ENCODE results near the gene ERFL. TPM values are rescaled to one million over a fixed set of nuclear protein-coding genes. Genes with fewer than 3 reads are reported as not detected.

Gene ERFL
- total RNA-seq, 1 donor from 2014 or later = 0.43 TPM

- intact Hi-C loops (cut with DNase I) = no loop called here
- Histone ChIP-seq H3K27me3 (no peaks in the 10 kb centered on the region), H3K4me1 (no peaks in the 10 kb centered on the region), H3K27ac (no peak overlapping the region), H3K9me3 (no peaks in the 10 kb centered on the region), H3K4me3 (no peak overlapping the region), H3K36me3 (no peaks in the 10 kb centered on the region)
- no peak for DNase-seq
- no peak for ATAC-seq
- TF ChIP-seq CTCF (IDR thresholded peaks at IDR 0.05) = no peak
These were observed 40.7 kb upstream of the ERFL start for GRCh38 chr19:41968751-41969595.

- Histone ChIP-seq H3K36me3 (no peaks in the 10 kb centered on the region), H3K4me3 (no peak overlapping the region), H3K27ac (no peak overlapping the region), H3K9me3 (no peaks in the 10 kb centered on the region), H3K4me1 (no peaks in the 10 kb centered on the region), H3K27me3 (no peaks in the 10 kb centered on the region)
- DNase-seq (no peak), ATAC-seq (peak; percentile 23)
- no peak for TF ChIP-seq CTCF (IDR thresholded peaks at IDR 0.05)
- intact Hi-C loops (cut with DNase I) = no loop called here
These were observed 39.0 kb upstream of the ERFL start for GRCh38 chr19:41967054-41967783.

GRCh38 chr19:41965106-41965505, 36.9 kb upstream of the ERFL start:
- Histone ChIP-seq H3K4me1 (no peaks in the 10 kb centered on the region), H3K36me3 (no peaks in the 10 kb centered on the region), H3K27me3 (no peaks in the 10 kb centered on the region), H3K9me3 (no peaks in the 10 kb centered on the region), H3K27ac (no peak overlapping the region), H3K4me3 (no peak overlapping the region)
- intact Hi-C loops (cut with DNase I) = no loop called here
- no peak for ATAC-seq
- no peak for TF ChIP-seq CTCF (IDR thresholded peaks at IDR 0.05)
- no peak for DNase-seq

GRCh38 chr19:41960973-41961372, 32.7 kb upstream of the ERFL start:
- no peak for TF ChIP-seq CTCF (IDR thresholded peaks at IDR 0.05)
- intact Hi-C loops (cut with DNase I) = no loop called here
- DNase-seq = no peak
- no peaks in the 10 kb centered on the region for H3K9me3 ChIP-seq
- no peaks in the 10 kb centered on the region for H3K27me3 ChIP-seq
- H3K36me3 ChIP-seq = peaks cover 10% of the 10 kb centered on the region
- H3K27ac ChIP-seq = no peak overlapping the region
- no peak for ATAC-seq
- H3K4me3 ChIP-seq = no peak overlapping the region
- peaks cover 13% of the 10 kb centered on the region for H3K4me1 ChIP-seq

GRCh38 chr19:41959056-41960053, 31.1 kb upstream of the ERFL start, which contains the start of gene RABAC1:
Gene RABAC1, minus strand, starts transcription at chr19:41959321. Its CDS starts 29 bp downstream, at chr19:41959292.
- peak; percentile 93 for DNase-seq
- Histone ChIP-seq H3K27me3 (no peaks in the 10 kb centered on the region), H3K9me3 (no peaks in the 10 kb centered on the region), H3K27ac (peak within 1 kb of the TSS; percentile 93), H3K4me1 (peaks cover 13% of the 10 kb centered on the region), H3K4me3 (peak within 1 kb of the TSS; percentile 98), H3K36me3 (peaks cover 10% of the 10 kb centered on the region)
- ATAC-seq = peak; percentile 89
- intact Hi-C loops (cut with DNase I) = no loop called here
- no peak for TF ChIP-seq CTCF (IDR thresholded peaks at IDR 0.05)

Measured in upper lobe of right lung (tissue), 1 donor.